Keratinocyte (primary cell): Measurements from ENCODE around the gene NFIC. TPM values are rescaled to one million over a fixed set of nuclear protein-coding genes. Genes with fewer than 3 reads are reported as not detected.

Experiments
- DNase-seq: peaks from one replicate; pipeline ENCODE4 v3.0.0-alpha.2; 2011; ENCODE audit warnings: low read depth, missing footprints, low spot score
- FAIRE-seq: peaks from 2 replicates; lab custom pipeline; 2011; peaks lifted over from hg19 to GRCh38; lab: Jason Lieb, UNC
- H2AFZ ChIP-seq: 2 replicates; pipeline ENCODE4 v1.6.0; 2012; ENCODE audit warnings: low read length, control low read depth, inconsistent platforms; ENCODE audit not compliant: control insufficient read depth
- H3K27ac ChIP-seq: 2 replicates; pipeline ENCODE4 v1.5.1; 2011; ENCODE audit warnings: low read length; ENCODE audit not compliant: control insufficient read depth, insufficient read depth
- H3K27me3 ChIP-seq: 3 replicates; pipeline ENCODE4 v1.6.0; 2011; ENCODE audit warnings: low read length; ENCODE audit not compliant: control insufficient read depth, insufficient read depth; ENCODE audit errors: extremely low read depth
- H3K36me3 ChIP-seq, 2 experiments: 2 replicates in 1 of 2; 3 replicates in 1 of 2; pipeline ENCODE4 v1.5.1; 2011; ENCODE audit warnings: low read length in 2 of 2, mild to moderate bottlenecking in 1 of 2; ENCODE audit not compliant: control insufficient read depth in 2 of 2, insufficient read depth in 2 of 2; ENCODE audit errors: extremely low read depth in 1 of 2
- H3K4me1 ChIP-seq: 3 replicates; pipeline ENCODE4 v1.5.1; 2011; ENCODE audit warnings: low read length; ENCODE audit not compliant: control insufficient read depth, insufficient read depth; ENCODE audit errors: extremely low read depth
- H3K4me2 ChIP-seq: 3 replicates; pipeline ENCODE4 v1.6.0; 2011; ENCODE audit warnings: low read depth, low read length; ENCODE audit not compliant: control insufficient read depth, insufficient read depth; ENCODE audit errors: extremely low read depth
- H3K4me3 ChIP-seq, 3 experiments: fragments of 200-600 bp in 1 of 3; sonication (generic) in 1 of 3; 2 replicates in 2 of 3; 3 replicates in 1 of 3; pipeline ENCODE4 v1.5.1; 2011 to 2016; ENCODE audit warnings: low read length in 3 of 3, mild to moderate bottlenecking in 3 of 3, control low read depth in 2 of 3, inconsistent platforms in 1 of 3, low read depth in 1 of 3, mixed read lengths in 1 of 3, mixed run types in 1 of 3, moderate library complexity in 1 of 3; ENCODE audit not compliant: control insufficient read depth in 2 of 3, insufficient read depth in 2 of 3; ENCODE audit errors: extremely low read depth in 1 of 3
- H3K79me2 ChIP-seq: 2 replicates; pipeline ENCODE4 v1.6.0; 2012; ENCODE audit warnings: low read length; ENCODE audit not compliant: control insufficient read depth, insufficient read depth
- H3K9ac ChIP-seq: 3 replicates; pipeline ENCODE4 v1.6.0; 2011; ENCODE audit warnings: low read length; ENCODE audit not compliant: control insufficient read depth, insufficient read depth; ENCODE audit errors: extremely low read depth
- H3K9me1 ChIP-seq: 3 replicates; pipeline ENCODE4 v1.6.0; 2011; ENCODE audit warnings: low read length; ENCODE audit not compliant: control insufficient read depth, insufficient read depth; ENCODE audit errors: extremely low read depth
- H3K9me3 ChIP-seq: 2 replicates; pipeline ENCODE4 v1.5.1; 2012; ENCODE audit warnings: low read depth, low read length; ENCODE audit not compliant: control insufficient read depth
- H4K20me1 ChIP-seq: 3 replicates; pipeline ENCODE4 v1.6.0; 2011; ENCODE audit warnings: low read length; ENCODE audit not compliant: control insufficient read depth, insufficient read depth; ENCODE audit errors: extremely low read depth
- EZH2 ChIP-seq: IDR thresholded peaks from one replicate; pipeline ENCODE4 v1.6.1; 2012; ENCODE audit warnings: inconsistent platforms, mild to moderate bottlenecking, low read length, moderate library complexity
- dilution Hi-C: fragments of 300-500 bp; cut with MboI; formaldehyde crosslinking; loops from one replicate; pipeline ENCODE4 v1.7.0; 2020; ENCODE audit warnings: low sequenced_read_pairs; ENCODE audit not compliant: extremely low pct_ligation_motif_present
- polyA plus RNA-seq, 5 experiments: library from polyadenylated mRNA; depleted of rRNA in 3 of 5; stranded (reverse) in 3 of 5; stranded (forward) in 1 of 5; unstranded in 1 of 5; fragments of >200 nt; gene quantifications; 1 replicate in 1 of 5; 2 replicates in 3 of 5; 3 replicates in 1 of 5; pipeline versions ENCODE4 v1.2.1 to v1.2.3, GENCODE V29; 2011 to 2012; ENCODE audit warnings: missing spikeins in 2 of 5, low read depth in 1 of 5, low replicate concordance in 1 of 5
- TF ChIP-seq, protein P1 (sequence below), 3 experiments: IDR thresholded peaks in 1 of 3; conservative IDR thresholded peaks in 1 of 3; optimal IDR thresholded peaks in 1 of 3; 2 replicates in 2 of 3; 3 replicates in 1 of 3; pipeline versions ENCODE3 to v1.5.1; 2011; ENCODE audit warnings: low read length in 3 of 3, mild to moderate bottlenecking in 3 of 3, moderate library complexity in 2 of 3, control low read depth in 1 of 3, inconsistent platforms in 1 of 3; ENCODE audit not compliant: insufficient read depth in 2 of 3; ENCODE audit errors: extremely low read depth in 1 of 3

Gene NFIC
- polyA plus RNA-seq, 1 donor (not counting 4 experiments of a cell fraction or from before 2014, with no cell fraction given) = 2.4 TPM

DNA sequence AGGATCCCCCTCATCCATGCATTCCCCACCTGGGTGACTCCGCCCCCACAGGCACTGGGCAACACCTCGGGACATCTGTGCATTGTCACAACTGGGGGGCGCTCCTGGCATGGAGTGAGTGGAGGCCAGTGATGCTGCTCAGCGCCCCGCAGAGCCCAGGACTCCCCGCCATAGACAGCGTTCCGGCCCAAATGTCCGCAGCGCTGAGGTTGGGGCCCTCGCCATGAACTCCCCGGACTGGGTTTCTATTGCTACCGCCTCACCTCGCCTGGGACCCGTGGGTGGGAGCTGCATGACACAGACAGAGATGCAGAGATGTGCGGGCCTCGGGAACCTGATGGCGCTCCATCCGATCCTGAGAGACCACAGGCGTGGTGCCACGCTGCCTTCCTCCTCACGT, 144.3 kb downstream of the NFIC start:
- no peaks in the 10 kb centered on the region for H3K9me3 ChIP-seq
- H3K36me3 ChIP-seq = peaks cover 19 to 22% of the 10 kb centered on the region in 2 experiments
- FAIRE-seq (no peak), DNase-seq (no peak)
- H3K4me2 ChIP-seq = no peak overlapping the region
- H3K79me2 ChIP-seq = peaks cover 90% of the 10 kb centered on the region
- no peak overlapping the region for H3K27ac ChIP-seq
- H2AFZ ChIP-seq = no peak overlapping the region
- H3K27me3 ChIP-seq = no peaks in the 10 kb centered on the region
- peaks cover 34% of the 10 kb centered on the region for H4K20me1 ChIP-seq
- TF ChIP-seq, protein P1, sequence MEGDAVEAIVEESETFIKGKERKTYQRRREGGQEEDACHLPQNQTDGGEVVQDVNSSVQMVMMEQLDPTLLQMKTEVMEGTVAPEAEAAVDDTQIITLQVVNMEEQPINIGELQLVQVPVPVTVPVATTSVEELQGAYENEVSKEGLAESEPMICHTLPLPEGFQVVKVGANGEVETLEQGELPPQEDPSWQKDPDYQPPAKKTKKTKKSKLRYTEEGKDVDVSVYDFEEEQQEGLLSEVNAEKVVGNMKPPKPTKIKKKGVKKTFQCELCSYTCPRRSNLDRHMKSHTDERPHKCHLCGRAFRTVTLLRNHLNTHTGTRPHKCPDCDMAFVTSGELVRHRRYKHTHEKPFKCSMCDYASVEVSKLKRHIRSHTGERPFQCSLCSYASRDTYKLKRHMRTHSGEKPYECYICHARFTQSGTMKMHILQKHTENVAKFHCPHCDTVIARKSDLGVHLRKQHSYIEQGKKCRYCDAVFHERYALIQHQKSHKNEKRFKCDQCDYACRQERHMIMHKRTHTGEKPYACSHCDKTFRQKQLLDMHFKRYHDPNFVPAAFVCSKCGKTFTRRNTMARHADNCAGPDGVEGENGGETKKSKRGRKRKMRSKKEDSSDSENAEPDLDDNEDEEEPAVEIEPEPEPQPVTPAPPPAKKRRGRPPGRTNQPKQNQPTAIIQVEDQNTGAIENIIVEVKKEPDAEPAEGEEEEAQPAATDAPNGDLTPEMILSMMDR (optimal IDR thresholded peaks at IDR 0.05 in 1 of 3, IDR thresholded peaks at IDR 0.05 in 1 of 3, conservative IDR thresholded peaks at IDR 0.05 in 1 of 3; ENCODE audit: extremely low read depth in 1 of 3, insufficient read depth in 2 of 3, low read length in 3 of 3) = no peak
- no peak for TF ChIP-seq EZH2
- H3K9ac ChIP-seq = no peak overlapping the region
- peaks cover 11% of the 10 kb centered on the region for H3K9me1 ChIP-seq
- dilution Hi-C loops = no loop called here
- H3K4me1 ChIP-seq = peaks cover 23% of the 10 kb centered on the region
- H3K4me3 ChIP-seq = no peak overlapping the region

DNA sequence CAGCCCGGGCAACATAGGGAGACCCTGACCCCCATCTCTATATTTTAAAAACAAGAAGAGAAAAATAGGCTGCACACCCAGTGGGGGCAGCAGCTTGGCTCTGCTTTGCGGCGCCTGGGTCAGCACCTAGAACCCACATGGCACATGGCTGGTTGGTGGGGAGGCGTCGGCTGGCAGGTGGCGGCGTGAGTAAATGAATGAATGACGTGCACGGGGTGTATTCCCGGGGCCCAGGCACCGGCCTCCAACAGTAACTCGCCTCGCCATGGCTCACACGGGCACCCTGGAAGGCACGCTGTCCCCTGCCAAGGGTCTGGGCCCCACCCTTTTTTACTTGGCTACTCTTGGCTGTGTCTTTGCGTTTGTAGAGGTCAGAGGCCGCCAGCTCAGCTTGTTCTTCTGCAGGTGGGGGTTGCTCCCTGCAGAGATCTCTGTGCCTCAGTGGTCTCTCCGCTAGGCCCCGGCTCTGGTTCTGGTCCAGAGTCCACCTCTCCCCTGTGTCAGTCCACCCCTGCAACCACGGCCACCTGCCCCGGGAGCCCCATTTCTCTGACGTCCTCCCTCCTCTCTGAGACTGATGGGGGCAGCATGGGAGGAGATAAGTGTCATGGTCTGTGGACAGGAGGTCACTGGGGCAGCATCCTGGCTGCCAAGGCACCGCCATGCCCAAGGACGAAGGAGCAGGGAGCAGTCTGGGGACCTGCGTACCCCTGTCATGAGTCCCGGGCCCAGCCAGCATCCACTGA, 145.3 kb downstream of the NFIC start:
- Histone ChIP-seq H3K4me3 (no peak overlapping the region), H3K4me2 (no peak overlapping the region), H2AFZ (no peak overlapping the region), H4K20me1 (peaks cover 34% of the 10 kb centered on the region), H3K9me3 (no peaks in the 10 kb centered on the region), H3K4me1 (peaks cover 23% of the 10 kb centered on the region), H3K27me3 (no peaks in the 10 kb centered on the region), H3K9ac (no peak overlapping the region), H3K79me2 (peaks cover 96% of the 10 kb centered on the region), H3K9me1 (peaks cover 11% of the 10 kb centered on the region), H3K36me3 (peaks cover 20 to 22% of the 10 kb centered on the region in 2 experiments), H3K27ac (no peak overlapping the region)
- TF ChIP-seq, protein P1 (optimal IDR thresholded peaks at IDR 0.05 in 1 of 3, IDR thresholded peaks at IDR 0.05 in 1 of 3, conservative IDR thresholded peaks at IDR 0.05 in 1 of 3; ENCODE audit: extremely low read depth in 1 of 3, insufficient read depth in 2 of 3, low read length in 3 of 3) = no peak
- TF ChIP-seq EZH2 = no peak
- dilution Hi-C loops = no loop called here
- DNase-seq (no peak), FAIRE-seq (no peak)
